Hepatocyte (in vitro differentiated cells): ENCODE measurements around the gene TBC1D5. TPM values are rescaled to one million over a fixed set of nuclear protein-coding genes. Genes with fewer than 3 reads are reported as not detected.

Source experiments
- DNase-seq: peaks from one replicate; pipeline ENCODE4 v3.0.0-alpha.2; 2016; ENCODE audit warnings: low spot score
- H2AFZ ChIP-seq: fragments of 200-600 bp; sonication (generic); 2 replicates; pipeline ENCODE4 v1.6.0; 2016; ENCODE audit warnings: antibody characterized with exemption, mild to moderate bottlenecking
- H3K27ac ChIP-seq: fragments of 200-600 bp; sonication (generic); 2 replicates; pipeline ENCODE4 v1.5.1; 2016; ENCODE audit warnings: mild to moderate bottlenecking
- H3K27me3 ChIP-seq: fragments of 200-600 bp; sonication (generic); 2 replicates; pipeline ENCODE4 v1.6.1; 2016
- H3K36me3 ChIP-seq: fragments of 200-600 bp; sonication (generic); replicated peaks from 2 replicates; pipeline ENCODE4 v1.5.1; 2016; ENCODE audit warnings: low read depth; ENCODE audit not compliant: insufficient read depth
- H3K4me1 ChIP-seq: fragments of 200-600 bp; sonication (generic); 2 replicates; pipeline ENCODE4 v1.5.1; 2016; ENCODE audit warnings: mild to moderate bottlenecking, moderate library complexity; ENCODE audit not compliant: insufficient read depth
- H3K4me2 ChIP-seq: fragments of 200-600 bp; sonication (generic); 2 replicates; pipeline ENCODE4 v1.6.0; 2016
- H3K4me3 ChIP-seq: fragments of 200-600 bp; sonication (generic); 2 replicates; pipeline ENCODE4 v1.5.1; 2016; ENCODE audit warnings: mild to moderate bottlenecking
- H3K79me2 ChIP-seq: fragments of 200-600 bp; sonication (generic); 2 replicates; pipeline ENCODE4 v1.6.0; 2017; ENCODE audit warnings: mild to moderate bottlenecking
- H3K9me2 ChIP-seq: fragments of 200-600 bp; sonication (generic); replicated peaks from 2 replicates; pipeline ENCODE4 v1.6.0; 2017; ENCODE audit warnings: mild to moderate bottlenecking; ENCODE audit not compliant: insufficient read depth
- H3K9me3 ChIP-seq: fragments of 200-600 bp; sonication (generic); 2 replicates; pipeline ENCODE4 v1.5.1; 2016; ENCODE audit warnings: low read depth, mild to moderate bottlenecking
- H4K20me1 ChIP-seq: fragments of 200-600 bp; sonication (generic); 2 replicates; pipeline ENCODE4 v1.6.0; 2016; ENCODE audit warnings: mild to moderate bottlenecking; ENCODE audit not compliant: insufficient read depth, poor library complexity, severe bottlenecking
- EZH2 ChIP-seq: fragments of 200-600 bp; sonication (generic); IDR thresholded peaks from 2 replicates; pipeline ENCODE4 v1.6.1; 2016; ENCODE audit warnings: antibody characterized with exemption, mild to moderate bottlenecking, borderline replicate concordance
- EZH2phosphoT487 ChIP-seq: fragments of 200-600 bp; sonication (generic); IDR thresholded peaks from one replicate; pipeline ENCODE4 v1.6.1; 2018; ENCODE audit warnings: antibody characterized with exemption, mild to moderate bottlenecking, low read depth, moderate library complexity; ENCODE audit not compliant: unreplicated experiment, severe bottlenecking
- WGBS: methylation state at CpG from one replicate; pipeline ENCODE4 v1.1.6; 2016; ENCODE audit warnings: low lambda C conversion rate; ENCODE audit errors: missing lambda C conversion rate; 5-methylcytosine and 5-hydroxymethylcytosine counted together
- polyA plus RNA-seq: library from polyadenylated mRNA; unstranded; fragments of >200 nt; fragmentation: Nextera tagmentation; extraction: Ambion mirVana; gene quantifications from 2 replicates; pipeline ENCODE4 v1.2.1, GENCODE V29; 2016
- total RNA-seq: library from RNA; depleted of rRNA; stranded (reverse); fragments of >200 nt; gene quantifications from 2 replicates; pipeline ENCODE4 v1.2.3, GENCODE V29; 2014
- TF ChIP-seq, protein P1 (sequence below): fragments of 200-600 bp; sonication (generic); IDR thresholded peaks from 2 replicates; pipeline ENCODE4 v1.5.1; 2016; ENCODE audit warnings: antibody characterized with exemption, mild to moderate bottlenecking; ENCODE audit not compliant: poor library complexity

The TBC1D5 gene
- total and polyA plus RNA-seq, 2 experiments from 2014 or later: 17.0 to 64.2 TPM

DNA sequence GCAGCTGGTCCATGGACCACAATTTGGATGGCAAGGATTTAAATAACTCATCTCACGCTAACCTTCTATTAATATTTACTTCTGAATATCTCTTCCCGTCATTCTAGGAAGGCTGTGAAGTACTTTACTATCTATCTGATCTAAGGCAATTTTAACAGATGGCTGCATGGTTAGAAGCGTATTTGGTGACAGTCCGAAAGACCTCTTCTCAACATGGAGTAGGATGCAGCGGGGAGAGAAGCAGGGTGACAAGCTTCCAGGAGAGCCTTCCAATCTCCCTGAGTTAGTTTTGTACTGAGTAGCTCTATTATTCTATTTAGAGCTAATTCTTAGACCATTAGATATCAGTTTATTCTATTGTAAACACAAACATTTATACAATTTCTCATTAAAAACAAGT lies 548.3 kb downstream of the TBC1D5 start:
- H3K9me2 ChIP-seq: no peaks in the 10 kb centered on the region
- no peak overlapping the region for H3K27ac ChIP-seq
- no peaks in the 10 kb centered on the region for H3K27me3 ChIP-seq
- no peaks in the 10 kb centered on the region for H3K79me2 ChIP-seq
- no peak overlapping the region for H3K4me2 ChIP-seq
- H3K36me3 ChIP-seq: no peaks in the 10 kb centered on the region
- H3K4me3 ChIP-seq: no peak overlapping the region
- TF ChIP-seq, protein P1, sequence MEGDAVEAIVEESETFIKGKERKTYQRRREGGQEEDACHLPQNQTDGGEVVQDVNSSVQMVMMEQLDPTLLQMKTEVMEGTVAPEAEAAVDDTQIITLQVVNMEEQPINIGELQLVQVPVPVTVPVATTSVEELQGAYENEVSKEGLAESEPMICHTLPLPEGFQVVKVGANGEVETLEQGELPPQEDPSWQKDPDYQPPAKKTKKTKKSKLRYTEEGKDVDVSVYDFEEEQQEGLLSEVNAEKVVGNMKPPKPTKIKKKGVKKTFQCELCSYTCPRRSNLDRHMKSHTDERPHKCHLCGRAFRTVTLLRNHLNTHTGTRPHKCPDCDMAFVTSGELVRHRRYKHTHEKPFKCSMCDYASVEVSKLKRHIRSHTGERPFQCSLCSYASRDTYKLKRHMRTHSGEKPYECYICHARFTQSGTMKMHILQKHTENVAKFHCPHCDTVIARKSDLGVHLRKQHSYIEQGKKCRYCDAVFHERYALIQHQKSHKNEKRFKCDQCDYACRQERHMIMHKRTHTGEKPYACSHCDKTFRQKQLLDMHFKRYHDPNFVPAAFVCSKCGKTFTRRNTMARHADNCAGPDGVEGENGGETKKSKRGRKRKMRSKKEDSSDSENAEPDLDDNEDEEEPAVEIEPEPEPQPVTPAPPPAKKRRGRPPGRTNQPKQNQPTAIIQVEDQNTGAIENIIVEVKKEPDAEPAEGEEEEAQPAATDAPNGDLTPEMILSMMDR: no peak
- no peak for TF ChIP-seq EZH2
- no peak for TF ChIP-seq EZH2phosphoT487
- no peaks in the 10 kb centered on the region for H3K9me3 ChIP-seq
- H4K20me1 ChIP-seq: no peaks in the 10 kb centered on the region
- peaks cover 10% of the 10 kb centered on the region for H3K4me1 ChIP-seq
- WGBS: 96% methylated on average over 5 of the region's 5 CpGs
- DNase-seq: no peak
- no peak overlapping the region for H2AFZ ChIP-seq

DNA sequence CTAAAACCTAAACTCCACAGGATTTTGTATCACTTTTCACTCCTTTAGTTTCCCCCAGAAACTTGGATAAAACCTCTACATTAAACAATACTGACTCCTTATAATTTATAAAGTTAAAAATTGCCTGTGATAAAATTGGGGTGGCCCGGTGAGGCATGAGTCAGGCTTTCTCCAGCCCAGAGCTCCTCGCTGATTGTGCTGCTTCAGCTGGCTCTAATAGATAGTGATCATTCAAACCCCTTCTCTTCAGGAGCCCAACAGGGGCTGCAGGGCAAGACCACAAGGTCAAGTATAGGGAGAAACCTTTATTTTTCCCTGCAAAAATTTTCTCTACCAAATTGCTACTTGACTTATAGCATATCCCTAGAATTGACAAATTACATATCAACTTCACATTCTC lies 549.4 kb downstream of the TBC1D5 start:
- Histone ChIP-seq H3K4me3 (no peak overlapping the region), H3K27ac (no peak overlapping the region), H3K27me3 (no peaks in the 10 kb centered on the region), H3K4me2 (no peak overlapping the region), H2AFZ (no peak overlapping the region), H3K36me3 (no peaks in the 10 kb centered on the region), H3K4me1 (peaks cover 10% of the 10 kb centered on the region), H3K9me3 (no peaks in the 10 kb centered on the region), H4K20me1 (no peaks in the 10 kb centered on the region), H3K79me2 (no peaks in the 10 kb centered on the region), H3K9me2 (no peaks in the 10 kb centered on the region)
- no peak for DNase-seq
- no peak for TF ChIP-seq EZH2
- TF ChIP-seq, protein P1: no peak
- no peak for TF ChIP-seq EZH2phosphoT487
- 84% methylated on average over 2 of the region's 2 CpGs for WGBS

DNA sequence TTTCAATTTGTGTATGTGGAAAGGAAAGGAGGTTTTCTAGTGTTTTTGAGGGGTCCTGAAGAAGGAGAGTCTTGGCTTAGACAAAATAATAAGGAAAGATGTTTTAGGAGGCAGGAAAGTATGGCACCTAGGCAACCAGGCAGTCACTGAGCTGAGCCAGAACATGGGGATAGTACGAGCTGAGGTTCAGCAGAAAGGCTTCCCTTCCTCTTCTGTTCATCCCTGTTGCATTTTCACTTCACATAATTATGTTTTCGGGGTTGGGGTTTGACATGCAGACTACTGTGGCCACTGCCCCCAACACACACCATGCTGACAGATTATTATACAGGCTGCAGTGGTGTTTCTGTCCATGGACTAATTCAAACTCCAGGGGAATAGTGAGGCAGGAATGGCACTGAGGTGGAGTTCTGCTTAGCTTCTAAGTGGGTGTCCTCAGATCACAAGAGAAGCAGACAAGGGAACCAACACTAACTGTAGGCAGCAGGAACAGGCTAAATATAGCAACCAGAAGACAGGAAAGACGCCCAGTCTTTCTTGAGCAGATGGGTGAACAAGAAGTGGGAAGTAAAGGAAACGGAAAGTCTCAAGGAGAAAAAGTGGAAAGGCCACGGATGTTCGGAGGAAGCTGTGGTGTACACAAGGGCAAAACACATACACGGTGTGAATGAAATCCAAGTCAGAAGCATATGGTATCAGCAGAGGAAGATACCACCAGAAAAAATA lies 551.9 kb downstream of the TBC1D5 start:
- WGBS: 94% methylated on average over 7 of the region's 7 CpGs
- peaks cover 6% of the 10 kb centered on the region for H3K4me1 ChIP-seq

More for the DNA sequence above, 551.9 kb downstream of the TBC1D5 start:
- TF ChIP-seq, protein P1: no peak
- TF ChIP-seq EZH2 (no peak), EZH2phosphoT487 (no peak)
- no peak overlapping the region for H3K27ac ChIP-seq
- H3K79me2 ChIP-seq: no peaks in the 10 kb centered on the region
- no peak overlapping the region for H2AFZ ChIP-seq
- no peaks in the 10 kb centered on the region for H3K36me3 ChIP-seq
- H4K20me1 ChIP-seq: no peaks in the 10 kb centered on the region
- no peaks in the 10 kb centered on the region for H3K9me3 ChIP-seq
- DNase-seq: no peak
- no peak overlapping the region for H3K4me2 ChIP-seq
- no peaks in the 10 kb centered on the region for H3K9me2 ChIP-seq
- no peaks in the 10 kb centered on the region for H3K27me3 ChIP-seq
- no peak overlapping the region for H3K4me3 ChIP-seq
